Measurements from ENCODE around the gene EVI5. TPM values are rescaled to one million over a fixed set of nuclear protein-coding genes. Genes with fewer than 3 reads are reported as not detected.

Gene EVI5
- total and polyA plus RNA-seq, 3 experiments from 2014 or later = 0.10 to 27.7 (median 27.4) TPM

DNA sequence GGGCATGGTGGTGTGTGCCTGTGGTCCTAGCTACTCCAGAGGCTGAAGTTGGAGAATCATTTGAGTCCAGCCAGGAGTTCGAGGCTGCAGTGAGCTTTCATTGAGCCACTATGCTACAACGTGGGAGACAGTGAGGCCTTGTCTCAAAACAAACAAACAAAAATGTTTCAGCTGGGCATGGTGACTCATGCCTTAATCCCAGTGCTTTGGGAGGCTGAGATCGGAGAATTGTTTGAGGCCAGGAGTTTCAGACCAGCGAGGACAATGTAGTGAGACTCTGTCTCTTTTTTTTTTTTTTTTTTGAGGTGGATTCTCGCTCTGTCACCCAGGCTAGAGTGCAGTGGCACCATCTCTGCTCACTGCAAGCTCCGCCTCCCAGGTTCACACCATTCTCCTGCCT, 41.9 kb upstream of the EVI5 start:
- H3K9me3 Mint-ChIP-seq = no peaks in the 10 kb centered on the region
- ChIA-PET CTCF (no interaction called here), POLR2A (no interaction called here)
- Histone ChIP-seq H3K36me3 (ENCODE audit: insufficient read depth, low read length) (no peaks in the 10 kb centered on the region), H3K4me3 (ENCODE audit: low read length) (no peak overlapping the region), H3K27me3 (ENCODE audit: insufficient read depth, low read length, poor library complexity, severe bottlenecking) (no peaks in the 10 kb centered on the region), H3K4me1 (ENCODE audit: insufficient read depth, low read length) (peaks cover 5% of the 10 kb centered on the region), H3K9me3 (ENCODE audit: low read length) (no peaks in the 10 kb centered on the region), H3K27ac (ENCODE audit: low read depth, low read length) (no peak overlapping the region)
- H3K27ac Mint-ChIP-seq = no peak overlapping the region
- no peak overlapping the region for H3K4me3 Mint-ChIP-seq
- peaks cover under 1 to 4% of the 10 kb centered on the region in 2 donors for H3K27me3 Mint-ChIP-seq
- peaks cover 0 to 5% (median 1%) of the 10 kb centered on the region in 3 donors for H3K4me1 Mint-ChIP-seq
- H3K36me3 Mint-ChIP-seq = peaks cover 0 to under 1% (median 0%) of the 10 kb centered on the region in 3 donors
- no peak for DNase-seq

DNA sequence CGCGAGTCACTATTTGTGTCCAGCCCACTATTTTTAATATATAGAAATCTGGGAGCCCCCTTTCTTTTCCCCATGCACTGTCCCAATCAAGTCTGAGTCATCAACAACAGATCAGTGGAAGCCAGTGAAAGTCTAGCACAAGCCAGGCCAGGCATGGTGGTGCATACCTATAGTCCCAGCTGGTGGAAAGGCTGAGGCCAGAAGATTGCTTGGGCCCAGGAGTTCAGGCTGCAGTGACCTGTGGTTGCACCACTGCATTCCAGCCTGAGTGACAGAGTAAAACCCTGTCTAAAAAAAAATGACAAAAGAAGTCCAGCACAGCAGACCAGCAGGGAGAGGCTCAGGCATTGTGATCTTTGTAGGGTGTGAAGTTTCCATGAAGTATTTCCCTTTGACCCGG, 38.0 kb upstream of the EVI5 start:
- no peak overlapping the region for H3K27ac Mint-ChIP-seq
- no peak for DNase-seq
- no peaks in the 10 kb centered on the region for H3K4me1 ChIP-seq (ENCODE audit: insufficient read depth, low read length)
- H3K27me3 Mint-ChIP-seq = peaks cover 6 to 10% of the 10 kb centered on the region in 2 donors
- no peaks in the 10 kb centered on the region for H3K4me1 Mint-ChIP-seq
- no peak overlapping the region for H3K4me3 Mint-ChIP-seq
- H3K27me3 ChIP-seq (ENCODE audit: insufficient read depth, low read length, poor library complexity, severe bottlenecking) = no peaks in the 10 kb centered on the region
- POLR2A ChIA-PET = no interaction called here
- no peak overlapping the region for H3K4me3 ChIP-seq (ENCODE audit: low read length)
- CTCF ChIA-PET = no interaction called here
- no peak overlapping the region for H3K27ac ChIP-seq (ENCODE audit: low read depth, low read length)
- H3K36me3 ChIP-seq (ENCODE audit: insufficient read depth, low read length) = no peaks in the 10 kb centered on the region
- H3K36me3 Mint-ChIP-seq = no peaks in the 10 kb centered on the region
- H3K9me3 Mint-ChIP-seq = no peaks in the 10 kb centered on the region
- H3K9me3 ChIP-seq (ENCODE audit: low read length) = no peaks in the 10 kb centered on the region

DNA sequence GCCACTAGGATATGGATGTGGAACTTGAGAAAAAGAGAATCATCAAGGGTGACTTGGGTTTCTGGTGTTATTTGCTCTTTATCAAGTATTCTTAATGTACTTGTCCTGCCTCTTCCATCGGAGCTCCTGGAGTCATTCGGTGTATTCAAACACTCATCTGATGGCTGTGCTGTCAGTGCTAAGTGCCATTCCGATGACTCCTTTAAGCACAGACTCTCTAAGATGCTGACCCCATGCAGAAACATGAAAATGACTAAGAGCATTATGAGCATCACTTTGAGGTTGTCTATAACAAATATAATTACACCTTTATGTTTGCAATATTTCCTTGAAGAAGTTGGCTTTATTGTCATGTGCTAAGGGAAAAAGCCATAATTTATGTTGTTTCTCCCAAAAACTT, 35.6 kb upstream of the EVI5 start:
- H3K4me3 Mint-ChIP-seq = no peak overlapping the region
- H3K36me3 Mint-ChIP-seq = no peaks in the 10 kb centered on the region
- Histone ChIP-seq H3K27me3 (ENCODE audit: insufficient read depth, low read length, poor library complexity, severe bottlenecking) (no peaks in the 10 kb centered on the region), H3K36me3 (ENCODE audit: insufficient read depth, low read length) (no peaks in the 10 kb centered on the region), H3K4me1 (ENCODE audit: insufficient read depth, low read length) (no peaks in the 10 kb centered on the region), H3K9me3 (ENCODE audit: low read length) (no peaks in the 10 kb centered on the region), H3K27ac (ENCODE audit: low read depth, low read length) (no peak overlapping the region), H3K4me3 (ENCODE audit: low read length) (no peak overlapping the region)
- DNase-seq = no peak
- ChIA-PET POLR2A (no interaction called here), CTCF (no interaction called here)
- no peak overlapping the region for H3K27ac Mint-ChIP-seq
- no peaks in the 10 kb centered on the region for H3K9me3 Mint-ChIP-seq
- H3K4me1 Mint-ChIP-seq = no peaks in the 10 kb centered on the region
- H3K27me3 Mint-ChIP-seq = peaks cover 9 to 22% of the 10 kb centered on the region in 2 donors

DNA sequence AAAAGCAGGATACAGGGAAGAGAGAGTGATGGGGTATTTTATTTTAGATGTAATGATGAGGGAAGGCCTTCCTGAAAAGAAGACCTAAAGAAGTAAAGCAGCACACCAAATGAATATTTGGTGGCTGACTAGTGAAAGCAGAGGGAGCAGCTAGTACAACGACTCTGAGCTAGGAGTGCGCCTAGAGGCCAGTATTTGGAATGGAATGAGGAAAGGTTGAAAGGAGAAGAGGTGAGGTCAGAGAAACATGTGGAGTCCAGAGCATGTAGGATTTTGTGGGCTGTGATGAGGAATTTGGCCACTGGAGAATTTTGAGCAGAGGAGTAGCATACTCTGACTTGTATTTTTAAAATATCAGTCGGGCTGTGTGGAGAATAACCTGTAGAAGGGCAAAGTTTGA, 35.1 kb upstream of the EVI5 start:
- Mint-ChIP-seq H3K4me3 (no peak overlapping the region), H3K27me3 (peaks cover 10 to 22% of the 10 kb centered on the region in 2 donors), H3K9me3 (no peaks in the 10 kb centered on the region), H3K27ac (no peak overlapping the region), H3K4me1 (no peaks in the 10 kb centered on the region), H3K36me3 (no peaks in the 10 kb centered on the region)
- no peaks in the 10 kb centered on the region for H3K36me3 ChIP-seq (ENCODE audit: insufficient read depth, low read length)
- ChIA-PET CTCF (no interaction called here), POLR2A (no interaction called here)
- H3K4me3 ChIP-seq (ENCODE audit: low read length) = no peak overlapping the region
- no peaks in the 10 kb centered on the region for H3K9me3 ChIP-seq (ENCODE audit: low read length)
- H3K27ac ChIP-seq (ENCODE audit: low read depth, low read length) = no peak overlapping the region
- DNase-seq = no peak
- no peaks in the 10 kb centered on the region for H3K27me3 ChIP-seq (ENCODE audit: insufficient read depth, low read length, poor library complexity, severe bottlenecking)
- no peaks in the 10 kb centered on the region for H3K4me1 ChIP-seq (ENCODE audit: insufficient read depth, low read length)

- Histone ChIP-seq H3K27me3 (ENCODE audit: insufficient read depth, low read length, poor library complexity, severe bottlenecking) (no peaks in the 10 kb centered on the region), H3K36me3 (ENCODE audit: insufficient read depth, low read length) (no peaks in the 10 kb centered on the region), H3K4me1 (ENCODE audit: insufficient read depth, low read length) (no peaks in the 10 kb centered on the region), H3K4me3 (ENCODE audit: low read length) (no peak overlapping the region), H3K27ac (ENCODE audit: low read depth, low read length) (no peak overlapping the region), H3K9me3 (ENCODE audit: low read length) (no peaks in the 10 kb centered on the region)
- CTCF ChIA-PET = interaction anchor here (0.8 to 3.7 kb wide), 5 partner anchors 10 to 72 kb away, joined by 3 to 26 read pairs (median 7); partner anchors contain the start of genes EVI5 and RPL5
- Mint-ChIP-seq H3K4me3 (no peak overlapping the region), H3K4me1 (no peaks in the 10 kb centered on the region), H3K9me3 (no peaks in the 10 kb centered on the region), H3K36me3 (no peaks in the 10 kb centered on the region), H3K27ac (no peak overlapping the region), H3K27me3 (peaks cover 11 to 29% of the 10 kb centered on the region in 2 donors)
- POLR2A ChIA-PET = interaction anchor here (1.1 kb wide), 1 partner anchor 13 kb away, joined by 4 read pairs; the partner anchor contains the start of gene RPL5
- DNase-seq = no peak
Measured at GRCh38 chr1:92817986-92818764, 33.3 kb upstream of the EVI5 start.

GRCh38 chr1:92817137-92817697, 32.3 kb upstream of the EVI5 start:
- H3K4me3 Mint-ChIP-seq = no peak overlapping the region
- DNase-seq = no peak
- H3K4me1 Mint-ChIP-seq = no peaks in the 10 kb centered on the region
- H3K27me3 Mint-ChIP-seq = peaks cover 11 to 28% of the 10 kb centered on the region in 2 donors
- H3K4me3 ChIP-seq (ENCODE audit: low read length) = no peak overlapping the region
- H3K36me3 ChIP-seq (ENCODE audit: insufficient read depth, low read length) = no peaks in the 10 kb centered on the region
- H3K36me3 Mint-ChIP-seq = no peaks in the 10 kb centered on the region
- H3K4me1 ChIP-seq (ENCODE audit: insufficient read depth, low read length) = no peaks in the 10 kb centered on the region
- CTCF ChIA-PET = interaction anchor here (1.0 to 3.7 kb wide), 4 partner anchors 15 to 71 kb away, joined by 3 to 26 read pairs (median 10); partner anchors contain the start of gene RPL5
- no peaks in the 10 kb centered on the region for H3K9me3 ChIP-seq (ENCODE audit: low read length)
- POLR2A ChIA-PET = no interaction called here
- no peaks in the 10 kb centered on the region for H3K9me3 Mint-ChIP-seq
- no peak overlapping the region for H3K27ac ChIP-seq (ENCODE audit: low read depth, low read length)
- no peaks in the 10 kb centered on the region for H3K27me3 ChIP-seq (ENCODE audit: insufficient read depth, low read length, poor library complexity, severe bottlenecking)
- H3K27ac Mint-ChIP-seq = no peak overlapping the region

- no peak overlapping the region for H3K27ac Mint-ChIP-seq
- H3K27me3 Mint-ChIP-seq = peaks cover 11 to 31% of the 10 kb centered on the region in 2 donors
- no peaks in the 10 kb centered on the region for H3K4me1 ChIP-seq (ENCODE audit: insufficient read depth, low read length)
Measured at GRCh38 chr1:92816732-92817131, 31.8 kb upstream of the EVI5 start.

GRCh38 chr1:92808381-92808780, 23.5 kb upstream of the EVI5 start:
- H3K4me1 Mint-ChIP-seq = peaks cover 2 to 11% (median 5%) of the 10 kb centered on the region in 3 donors
- H3K4me3 Mint-ChIP-seq = no peak overlapping the region
- Histone ChIP-seq H3K27me3 (ENCODE audit: insufficient read depth, low read length, poor library complexity, severe bottlenecking) (no peaks in the 10 kb centered on the region), H3K27ac (ENCODE audit: low read depth, low read length) (no peak overlapping the region), H3K9me3 (ENCODE audit: low read length) (no peaks in the 10 kb centered on the region), H3K4me3 (ENCODE audit: low read length) (no peak overlapping the region), H3K4me1 (ENCODE audit: insufficient read depth, low read length) (no peaks in the 10 kb centered on the region), H3K36me3 (ENCODE audit: insufficient read depth, low read length) (no peaks in the 10 kb centered on the region)
- DNase-seq = no peak
- no peak overlapping the region for H3K27ac Mint-ChIP-seq
- peaks cover 4 to 6% of the 10 kb centered on the region in 2 donors for H3K27me3 Mint-ChIP-seq
- H3K36me3 Mint-ChIP-seq = peaks cover 0 to 7% (median 0%) of the 10 kb centered on the region in 3 donors
- ChIA-PET POLR2A (no interaction called here), CTCF (no interaction called here)
- no peaks in the 10 kb centered on the region for H3K9me3 Mint-ChIP-seq

More at GRCh38 chr1:92816732-92817131, 31.8 kb upstream of the EVI5 start:
- Mint-ChIP-seq H3K9me3 (no peaks in the 10 kb centered on the region), H3K4me1 (no peaks in the 10 kb centered on the region), H3K4me3 (peak overlapping the region in 1 of 7 donors; percentile 26), H3K36me3 (no peaks in the 10 kb centered on the region)
- POLR2A ChIA-PET = no interaction called here
- no peaks in the 10 kb centered on the region for H3K36me3 ChIP-seq (ENCODE audit: insufficient read depth, low read length)
- no peak overlapping the region for H3K27ac ChIP-seq (ENCODE audit: low read depth, low read length)
- DNase-seq = no peak
- H3K27me3 ChIP-seq (ENCODE audit: insufficient read depth, low read length, poor library complexity, severe bottlenecking) = no peaks in the 10 kb centered on the region
- CTCF ChIA-PET = interaction anchor here (1.0 to 3.7 kb wide), 3 partner anchors 15 to 68 kb away, joined by 3 to 26 read pairs (median 12); partner anchors contain the start of gene RPL5
- no peaks in the 10 kb centered on the region for H3K9me3 ChIP-seq (ENCODE audit: low read length)
- no peak overlapping the region for H3K4me3 ChIP-seq (ENCODE audit: low read length)

Measured in CD8-positive, alpha-beta memory T cell (primary cell).